Breast epithelium (tissue), 4 donors: Measurements from ENCODE around the gene POLE3. TPM values are rescaled to one million over a fixed set of nuclear protein-coding genes. Genes with fewer than 3 reads are reported as not detected.

Experiments
- DNase-seq, 2 donors: peaks; one replicate each; pipeline ENCODE4 v3.0.0-alpha.2; 2019; ENCODE audit warnings: low spot score in 2 of 2
- H3K27ac ChIP-seq, 2 donors: fragments of 200-600 bp; sonication (generic) in 1 of 2; one replicate each; pipeline ENCODE4 v1.5.1; 2016 to 2019; ENCODE audit warnings: mild to moderate bottlenecking in 1 of 2
- H3K27me3 ChIP-seq, 2 donors: fragments of 200-600 bp; sonication (generic) in 1 of 2; one replicate each; pipeline versions ENCODE4 v1.5.1 to v1.6.0; 2017 to 2019; ENCODE audit warnings: control low read depth in 1 of 2, mild to moderate bottlenecking in 1 of 2
- H3K36me3 ChIP-seq: fragments of 200-600 bp; one replicate; pipeline ENCODE4 v1.5.1; 2019
- H3K4me1 ChIP-seq, 2 donors: fragments of 200-600 bp; sonication (generic); one replicate each; pipeline ENCODE4 v1.5.1; 2016 to 2019; ENCODE audit warnings: control low read depth in 1 of 2
- H3K4me3 ChIP-seq, 3 donors: fragments of 200-600 bp; sonication (generic); 1 replicate in 2 of 3; 2 replicates in 1 of 3; pipeline ENCODE4 v1.5.1; 2016 to 2019; ENCODE audit warnings: mild to moderate bottlenecking in 3 of 3, moderate library complexity in 2 of 3
- H3K9me3 ChIP-seq, 2 donors: fragments of 200-600 bp; sonication (generic) in 1 of 2; one replicate each; pipeline ENCODE4 v1.5.1; 2016 to 2019; ENCODE audit warnings: control low read depth in 1 of 2
- CTCF ChIP-seq, 3 donors: fragments of 450-650 bp; IDR thresholded peaks; one replicate each; pipeline ENCODE4 v1.5.1; 2016 to 2017; ENCODE audit warnings: antibody characterized with exemption in 3 of 3, mild to moderate bottlenecking in 3 of 3, moderate library complexity in 3 of 3
- POLR2A ChIP-seq: fragments of 450-650 bp; IDR thresholded peaks from one replicate; pipeline ENCODE4 v1.6.1; 2016; ENCODE audit warnings: antibody characterized with exemption, mild to moderate bottlenecking, moderate library complexity
- POLR2AphosphoS5 ChIP-seq, 3 donors: sonication (generic); formaldehyde crosslinking; IDR thresholded peaks; one replicate each; pipeline ENCODE4 v1.6.1; 2017; ENCODE audit warnings: antibody characterized with exemption in 3 of 3
- intact Hi-C: fragments of 100-400 bp; cut with DNase I; formaldehyde crosslinking; loops from one replicate; pipeline ENCODE4 v1.15.1; 2023; ENCODE audit warnings: low total_unique reads
- total RNA-seq, 3 donors: library from RNA; depleted of rRNA; stranded (reverse); fragments of >200 nt; gene quantifications; one replicate each; pipeline ENCODE4 v1.1.0, GENCODE V29; 2016

The POLE3 gene
- total RNA-seq, 3 donors from 2014 or later: 34.2 to 46.1 (median 35.1) TPM

- Histone ChIP-seq H3K9me3 (no peaks in the 10 kb centered on the region), H3K36me3 (no peaks in the 10 kb centered on the region), H3K27me3 (no peaks in the 10 kb centered on the region), H3K4me1 (peaks cover 0 to 7% of the 10 kb centered on the region in 2 donors), H3K4me3 (no peak overlapping the region), H3K27ac (peak overlapping the region; percentile 9 to 80)
- no peak for DNase-seq
- intact Hi-C loops: no loop called here
- TF ChIP-seq POLR2A (no peak), CTCF (IDR thresholded peaks at IDR 0.05) (no peak), POLR2AphosphoS5 (IDR thresholded peaks at IDR 0.05) (no peak)
Observed at GRCh38 chr9:113398796-113399195, 11.7 kb downstream of the POLE3 start.

GRCh38 chr9:113397203-113397631 lies 13.3 kb downstream of the POLE3 start:
- Histone ChIP-seq H3K27me3 (no peaks in the 10 kb centered on the region), H3K27ac (no peak overlapping the region), H3K9me3 (no peaks in the 10 kb centered on the region), H3K4me3 (no peak overlapping the region), H3K36me3 (no peaks in the 10 kb centered on the region), H3K4me1 (peaks cover 0 to 7% of the 10 kb centered on the region in 2 donors)
- no peak for TF ChIP-seq POLR2A
- TF ChIP-seq POLR2AphosphoS5 (IDR thresholded peaks at IDR 0.05): no peak
- no peak for TF ChIP-seq CTCF (IDR thresholded peaks at IDR 0.05)
- intact Hi-C loops: no loop called here
- DNase-seq: peak in 1 of 2 donors; percentile 28

GRCh38 chr9:113395000-113395861 lies 15.2 kb downstream of the POLE3 start:
- Histone ChIP-seq H3K4me3 (no peak overlapping the region), H3K36me3 (peaks cover 6% of the 10 kb centered on the region), H3K27ac (no peak overlapping the region), H3K27me3 (no peaks in the 10 kb centered on the region), H3K4me1 (peaks cover 0 to 5% of the 10 kb centered on the region in 2 donors), H3K9me3 (no peaks in the 10 kb centered on the region)
- TF ChIP-seq POLR2A (no peak), CTCF (IDR thresholded peaks at IDR 0.05) (no peak), POLR2AphosphoS5 (IDR thresholded peaks at IDR 0.05) (no peak)
- DNase-seq: peak in 1 of 2 donors; percentile 15
- intact Hi-C loops: no loop called here

GRCh38 chr9:113393281-113393680 lies 17.2 kb downstream of the POLE3 start:
- peaks cover 7% of the 10 kb centered on the region for H3K36me3 ChIP-seq
- no peak overlapping the region for H3K27ac ChIP-seq
- TF ChIP-seq CTCF (IDR thresholded peaks at IDR 0.05) (no peak), POLR2A (no peak), POLR2AphosphoS5 (IDR thresholded peaks at IDR 0.05) (no peak)
- intact Hi-C loops: no loop called here
- H3K9me3 ChIP-seq: no peaks in the 10 kb centered on the region
- no peak overlapping the region for H3K4me3 ChIP-seq
- no peak for DNase-seq
- H3K4me1 ChIP-seq: no peaks in the 10 kb centered on the region
- no peaks in the 10 kb centered on the region for H3K27me3 ChIP-seq

GRCh38 chr9:113391917-113392316 lies 18.6 kb downstream of the POLE3 start:
- Histone ChIP-seq H3K9me3 (no peaks in the 10 kb centered on the region), H3K27me3 (no peaks in the 10 kb centered on the region), H3K4me1 (no peaks in the 10 kb centered on the region), H3K36me3 (peaks cover 7% of the 10 kb centered on the region), H3K27ac (no peak overlapping the region), H3K4me3 (no peak overlapping the region)
- DNase-seq: no peak
- TF ChIP-seq POLR2AphosphoS5 (IDR thresholded peaks at IDR 0.05) (no peak), POLR2A (no peak), CTCF (IDR thresholded peaks at IDR 0.05) (no peak)
- intact Hi-C loops: no loop called here
